GM11168 (cell line): ENCODE data around the gene KIF17.

Source experiments
- in situ Hi-C: fragments of 300-500 bp; cut with MboI; formaldehyde crosslinking; loops from one replicate; pipeline ENCODE4 v1.12.0; 2022; ENCODE audit warnings: low sequenced_read_pairs; ENCODE audit not compliant: unreplicated experiment

KIF17 gene

DNA sequence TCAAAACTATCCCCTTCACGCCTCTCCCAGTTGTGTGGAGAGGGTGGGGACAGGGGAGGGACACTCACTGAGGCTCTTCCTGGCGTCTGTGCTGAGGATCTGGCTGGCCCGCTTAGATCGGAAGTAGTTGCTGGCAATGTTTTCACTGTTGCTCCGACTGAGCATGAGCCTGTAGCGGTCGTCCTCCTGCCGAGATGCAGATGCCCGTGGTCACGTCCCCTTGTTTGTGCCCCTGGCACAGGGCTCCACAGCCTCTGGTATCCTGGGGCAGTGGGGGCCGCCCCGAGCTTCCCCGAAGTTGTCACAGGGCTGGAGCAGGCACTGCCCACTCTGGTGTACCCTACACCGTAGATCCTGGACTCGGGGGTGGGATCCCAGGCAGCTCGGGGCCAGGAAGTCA, 51.7 kb downstream of the KIF17 start:
- in situ Hi-C loops = no loop called here

DNA sequence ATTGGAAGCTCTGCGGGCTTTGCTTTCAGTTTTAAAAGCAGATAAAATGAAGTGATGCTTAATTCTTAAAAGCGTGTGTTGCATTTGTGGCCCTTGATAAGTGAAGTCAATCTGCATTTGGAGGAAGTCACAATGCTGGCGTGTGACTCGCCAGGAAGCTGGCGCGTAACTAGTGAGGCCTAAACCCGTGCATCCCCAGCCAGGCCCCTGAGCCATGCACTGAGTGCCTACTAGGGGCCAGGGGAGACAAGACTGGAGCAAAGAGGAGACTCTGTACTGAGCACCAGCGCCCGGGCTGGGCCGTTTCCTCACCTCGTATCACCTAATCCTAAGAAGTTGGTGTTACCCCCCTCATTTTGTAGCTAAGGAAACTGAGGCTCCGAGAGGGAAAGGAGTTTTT, 52.1 kb downstream of the KIF17 start:
- in situ Hi-C loops = no loop called here

DNA sequence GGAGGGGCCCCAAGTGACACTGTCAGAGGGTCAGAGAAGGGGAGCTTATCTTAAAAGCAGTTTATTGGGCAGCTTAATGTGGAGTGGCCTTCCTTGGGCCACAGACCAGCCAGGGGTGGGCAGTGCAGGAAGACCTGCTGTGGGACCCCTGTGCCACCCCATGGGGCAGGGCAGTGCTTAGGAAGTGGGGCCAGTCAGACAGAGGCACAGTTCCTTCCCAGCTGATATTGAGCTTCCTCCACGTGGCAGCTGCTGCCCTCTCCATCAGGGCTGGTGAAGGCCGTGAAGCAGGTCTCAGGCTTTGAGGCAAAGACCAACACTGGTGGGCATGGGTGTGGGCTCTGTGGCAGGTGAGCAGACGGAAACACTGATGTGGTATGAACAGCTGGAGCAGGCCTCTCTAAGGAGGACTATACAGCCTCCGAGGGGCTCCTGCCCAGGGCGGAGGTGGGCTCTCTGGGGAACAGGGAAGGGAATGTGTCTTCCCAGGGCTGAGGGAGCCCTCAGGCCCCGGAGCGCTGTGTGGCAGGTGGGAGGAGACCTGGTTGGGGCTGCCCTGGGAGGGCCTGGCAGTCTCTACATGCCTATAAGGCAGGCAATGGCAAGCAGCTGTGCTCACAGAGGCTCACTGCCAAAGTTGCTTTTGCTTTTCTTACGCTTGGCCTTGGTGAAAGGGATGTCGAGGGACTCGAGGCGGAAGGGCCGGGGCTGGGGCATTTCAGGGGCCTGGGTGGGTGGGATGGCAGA, 53.7 kb downstream of the KIF17 start:
- in situ Hi-C loops = no loop called here

DNA sequence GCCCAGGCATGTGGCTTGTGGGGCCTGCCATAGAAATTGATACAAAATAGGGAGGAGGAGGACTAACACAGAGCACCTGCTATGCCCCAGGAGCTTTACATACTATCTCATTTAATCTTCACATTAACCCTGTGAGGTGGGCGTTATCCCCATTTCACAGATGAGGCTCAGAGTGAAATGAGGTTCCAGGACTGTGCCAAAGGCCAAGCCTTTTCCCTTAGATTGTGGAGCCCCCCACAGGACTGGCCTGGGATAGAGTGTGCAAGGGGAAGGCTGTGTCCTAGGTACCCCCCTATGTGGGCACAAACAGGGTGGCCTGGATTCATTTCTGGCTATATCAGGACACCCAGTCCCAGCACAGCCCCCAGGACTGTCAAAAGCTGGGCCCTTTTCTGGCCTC, 54.4 kb downstream of the KIF17 start:
- in situ Hi-C loops = no loop called here

DNA sequence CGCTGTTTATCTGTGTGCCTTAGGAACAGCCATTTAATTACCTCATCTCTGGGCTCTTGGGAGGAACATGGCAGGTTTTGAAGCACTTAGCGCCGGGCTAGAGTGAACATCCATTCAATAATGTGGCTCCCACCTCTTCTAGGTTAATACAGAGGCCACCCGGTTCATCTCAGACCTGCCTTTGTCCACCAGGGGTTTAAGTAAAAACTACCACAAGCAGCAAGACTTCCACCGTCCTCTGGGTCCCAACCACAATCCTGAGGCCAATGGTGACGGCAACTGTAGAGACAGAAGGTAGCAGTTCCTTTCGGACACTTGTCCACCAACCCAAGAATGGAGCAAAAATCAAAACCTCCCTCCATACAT, 55.7 kb downstream of the KIF17 start:
- in situ Hi-C loops = no loop called here

DNA sequence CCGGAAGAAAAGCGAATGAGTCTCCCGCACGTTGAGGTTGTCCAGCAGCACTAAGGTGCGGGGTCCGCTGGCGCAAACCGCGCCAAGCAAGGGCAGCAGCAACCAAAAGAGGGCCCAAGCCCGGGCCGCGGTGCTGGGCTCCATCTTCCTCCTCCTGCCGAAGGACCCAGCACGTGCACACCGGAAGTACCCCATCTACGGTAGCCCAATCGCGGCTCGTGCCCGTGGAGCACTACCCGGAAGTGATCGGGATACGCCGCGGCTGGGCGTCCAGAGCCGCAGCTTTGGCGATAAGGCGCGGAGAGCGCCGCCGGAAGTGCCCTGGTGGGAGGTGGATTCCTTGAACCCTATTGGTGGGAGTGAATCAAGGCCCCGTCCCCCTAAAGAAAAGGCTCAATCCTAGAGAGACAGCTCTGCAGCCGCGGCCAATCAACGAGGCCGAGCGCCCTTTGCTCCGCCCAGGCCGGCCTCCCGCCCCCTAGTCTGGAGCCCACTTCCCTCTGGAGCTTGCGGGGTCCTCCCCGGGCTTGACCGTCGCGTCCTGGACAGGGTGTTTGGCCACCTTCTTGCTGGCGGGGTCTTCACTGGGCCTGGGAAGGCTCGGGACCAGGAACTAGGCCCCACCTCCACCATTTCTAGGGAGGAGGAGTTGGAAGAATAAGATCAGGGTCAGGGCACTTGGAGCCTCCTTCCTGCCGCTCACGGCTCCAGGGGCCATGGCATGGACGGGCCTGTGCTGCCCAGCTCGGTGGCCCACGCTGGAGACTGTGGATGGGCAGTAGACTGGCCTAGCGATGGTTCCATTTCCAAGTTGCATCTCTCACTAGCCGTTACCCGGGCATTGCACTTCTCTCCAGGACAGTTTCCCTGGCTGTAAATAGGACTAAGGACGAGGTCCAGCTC, 56.3 kb downstream of the KIF17 start, which contains the start of gene DDOST:
DDOST (minus strand) TSS at position 163 of the 903 bp plus-strand sequence; CDS start at position 144, 19 bp downstream.
- in situ Hi-C loops = no loop called here

DNA sequence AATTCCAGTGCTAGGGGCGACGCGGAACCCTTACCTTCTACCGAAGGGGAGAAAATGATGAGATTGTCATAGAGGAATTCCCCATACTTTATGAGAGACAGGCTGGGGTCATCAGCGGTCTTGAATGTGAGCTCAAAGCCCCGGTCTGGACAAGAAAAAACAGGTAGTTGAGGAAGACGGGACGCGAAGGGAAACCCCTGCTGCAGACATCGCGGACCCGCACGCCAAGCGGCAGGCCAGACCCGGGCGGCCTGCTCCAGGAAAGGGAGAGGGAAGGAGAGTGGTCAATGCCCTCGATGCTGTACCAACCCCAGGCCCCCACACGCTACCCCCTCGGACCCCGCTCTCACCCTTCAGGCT, 57.0 kb downstream of the KIF17 start:
- in situ Hi-C loops = no loop called here

DNA sequence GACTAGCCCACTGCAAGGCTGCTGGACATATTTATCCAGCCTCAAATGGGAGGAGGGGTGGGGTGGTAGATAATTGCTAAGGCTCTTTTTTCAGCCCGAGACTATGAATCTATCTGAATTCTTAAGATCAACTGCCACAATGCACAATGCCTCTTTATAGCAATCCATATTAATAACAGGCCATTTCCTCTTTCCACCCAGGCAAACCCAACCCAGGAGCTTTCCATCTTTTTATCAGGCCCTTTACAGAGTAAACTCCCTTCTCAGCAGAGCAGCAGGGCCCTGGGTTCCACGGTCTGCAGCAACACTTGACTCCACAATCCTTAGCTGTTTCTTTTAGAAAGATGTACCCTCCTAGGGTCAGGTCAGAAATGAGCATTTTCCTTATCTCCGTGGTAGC, 57.4 kb downstream of the KIF17 start:
- in situ Hi-C loops = no loop called here

DNA sequence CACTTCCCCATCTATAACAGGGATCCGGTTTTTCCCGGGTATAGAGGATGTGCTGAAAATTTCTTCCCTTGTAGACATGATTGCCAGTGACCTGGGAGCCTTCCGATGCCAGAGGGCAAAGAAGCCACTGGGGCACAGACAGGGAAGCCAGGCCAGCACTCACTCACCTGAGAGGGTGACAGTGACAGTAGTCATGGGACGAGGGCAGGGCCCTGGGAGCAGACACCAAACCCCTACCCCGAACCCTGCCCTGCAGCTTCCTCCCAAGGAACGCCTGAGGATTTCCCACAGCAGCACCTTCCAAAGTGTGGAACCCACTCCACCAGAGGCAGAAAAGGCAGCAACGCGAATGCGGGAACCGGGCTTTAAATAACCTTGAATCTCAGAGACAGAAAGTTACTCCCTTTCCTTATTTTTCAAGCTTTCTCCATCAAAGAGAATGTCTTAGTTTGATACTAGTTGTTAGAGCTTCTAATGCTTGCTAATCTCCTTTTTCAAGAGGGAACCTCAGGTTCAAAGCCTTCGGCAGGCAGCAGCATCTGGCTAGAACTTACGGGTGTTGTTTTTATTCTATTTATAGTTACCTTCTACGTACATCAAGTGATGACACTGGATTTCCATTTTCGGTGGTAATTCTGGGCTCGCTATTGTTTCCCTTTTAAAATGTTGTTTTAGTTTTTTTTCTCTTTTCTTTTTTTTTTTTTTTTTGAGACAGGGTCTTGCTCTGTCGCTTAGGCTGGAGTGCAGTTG, 59.5 kb downstream of the KIF17 start:
- in situ Hi-C loops = no loop called here

DNA sequence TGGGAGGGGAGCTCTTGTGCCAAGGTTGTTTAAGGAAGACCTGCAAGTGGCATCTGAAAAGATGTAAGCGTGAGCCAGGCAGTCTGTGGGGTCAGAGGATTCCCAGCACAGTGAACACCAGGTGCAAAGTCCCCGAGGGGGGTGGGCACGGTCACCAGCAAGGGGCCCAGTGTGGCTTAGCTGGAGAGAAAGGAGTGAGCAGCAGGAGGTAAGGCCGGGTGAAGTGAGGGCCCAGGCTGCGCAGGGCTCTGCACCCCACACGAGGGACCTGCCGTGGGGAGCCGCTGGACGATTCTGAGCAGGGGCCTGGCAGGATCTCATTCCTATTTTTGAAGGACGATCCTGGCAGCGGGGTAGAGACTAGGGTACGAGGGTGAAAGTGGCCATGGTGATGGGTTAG, 60.8 kb downstream of the KIF17 start:
- in situ Hi-C loops = no loop called here

DNA sequence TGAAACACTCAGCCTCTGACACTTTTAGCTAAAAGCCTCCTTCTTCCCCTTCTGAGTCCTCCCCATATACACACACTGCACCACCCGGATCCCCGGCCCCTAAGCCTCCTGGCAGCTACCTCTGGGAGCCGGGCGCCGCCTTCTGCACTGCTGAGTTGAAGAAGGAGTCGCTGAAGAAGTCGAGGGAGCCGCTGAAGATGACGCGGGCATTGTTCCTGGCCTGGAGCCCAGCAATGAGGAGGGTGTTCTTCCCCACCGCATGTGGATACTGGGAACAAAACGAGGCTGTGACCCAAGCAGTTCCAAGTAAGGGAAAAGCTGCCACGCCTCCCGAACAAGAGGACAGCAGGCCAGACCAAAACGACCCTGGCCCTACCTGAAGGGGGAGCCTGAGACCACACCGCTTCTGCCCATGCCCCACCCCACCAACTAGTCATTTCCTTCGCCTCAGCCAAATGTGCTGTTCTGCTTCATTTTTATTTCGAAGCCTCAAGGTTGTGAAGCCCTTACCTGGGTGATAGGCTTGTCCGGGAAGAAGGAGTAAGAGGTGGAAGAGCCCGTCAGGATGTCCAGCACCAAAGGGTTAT, 63.6 kb downstream of the KIF17 start:
- in situ Hi-C loops = no loop called here

DNA sequence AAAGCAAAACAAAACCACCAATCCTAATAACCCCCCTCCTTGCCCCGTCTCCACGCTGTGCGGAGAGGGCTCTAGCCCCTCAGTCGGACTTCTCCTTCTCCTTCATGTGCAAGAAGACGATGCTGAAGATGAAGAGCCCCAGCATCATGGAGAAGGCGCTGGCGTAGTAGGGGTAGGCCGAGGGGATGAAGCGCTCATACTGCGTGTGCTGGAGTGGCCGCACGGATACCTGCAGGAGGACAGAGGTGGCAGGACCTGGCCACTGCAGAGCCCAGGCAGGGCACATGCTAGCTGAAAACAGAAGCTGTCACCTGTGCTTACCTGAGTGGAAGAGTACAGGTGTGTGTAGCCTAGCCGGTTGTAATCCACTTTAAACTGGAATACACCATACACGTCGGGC, 65.5 kb downstream of the KIF17 start:
- in situ Hi-C loops = no loop called here

DNA sequence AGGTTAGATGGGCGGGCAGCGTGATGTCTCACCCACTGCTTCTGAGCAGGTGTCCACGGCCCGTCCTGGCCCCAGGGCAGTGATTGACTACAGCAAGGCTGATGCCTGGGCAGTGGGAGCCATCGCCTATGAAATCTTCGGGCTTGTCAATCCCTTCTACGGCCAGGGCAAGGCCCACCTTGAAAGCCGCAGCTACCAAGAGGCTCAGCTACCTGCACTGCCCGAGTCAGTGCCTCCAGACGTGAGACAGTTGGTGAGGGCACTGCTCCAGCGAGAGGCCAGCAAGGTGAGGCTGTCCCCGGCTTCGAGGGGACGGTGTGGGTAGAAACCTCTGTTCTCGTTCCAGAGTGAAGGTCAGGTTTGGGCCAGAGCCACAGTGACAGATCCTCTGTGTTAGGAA, 68.9 kb downstream of the KIF17 start:
- in situ Hi-C loops = loop anchor here (10.0 to 25.0 kb wide), 2 partner anchors 74 to 437 kb away; no protein-coding TSS in a partner anchor

DNA sequence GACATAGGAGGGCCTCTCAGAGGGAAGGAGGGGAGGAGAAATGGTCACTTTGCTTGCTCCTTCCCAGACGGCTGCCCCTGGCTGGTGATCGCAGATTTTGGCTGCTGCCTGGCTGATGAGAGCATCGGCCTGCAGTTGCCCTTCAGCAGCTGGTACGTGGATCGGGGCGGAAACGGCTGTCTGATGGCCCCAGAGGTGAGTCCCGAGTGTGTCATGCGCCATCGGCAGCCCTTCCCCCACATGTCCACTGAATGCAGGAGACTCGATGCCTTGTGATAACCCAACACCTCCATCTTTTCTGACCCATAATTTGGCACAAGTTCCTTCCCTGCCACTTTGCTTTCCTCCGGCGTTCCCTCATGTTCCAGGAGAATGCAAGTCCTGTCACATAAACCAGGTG, 69.4 kb downstream of the KIF17 start:
- in situ Hi-C loops = loop anchor here (10.0 to 25.0 kb wide), 2 partner anchors 74 to 436 kb away; no protein-coding TSS in a partner anchor

DNA sequence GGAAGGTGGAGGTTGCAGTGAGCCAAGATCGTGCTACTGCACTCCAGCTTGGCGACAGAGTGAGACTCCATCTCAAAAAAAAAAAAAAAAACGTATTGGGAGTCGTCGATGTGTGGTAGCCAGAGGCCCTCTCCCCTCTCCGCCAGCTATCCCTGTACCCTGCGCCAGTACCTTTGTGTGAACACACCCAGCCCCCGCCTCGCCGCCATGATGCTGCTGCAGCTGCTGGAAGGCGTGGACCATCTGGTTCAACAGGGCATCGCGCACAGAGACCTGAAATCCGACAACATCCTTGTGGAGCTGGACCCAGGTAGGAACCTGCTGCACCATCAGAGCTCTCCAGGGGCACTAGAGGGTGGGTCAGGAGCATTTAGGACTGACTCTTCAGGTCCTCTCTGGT, 72.4 kb downstream of the KIF17 start:
- in situ Hi-C loops = loop anchor here (10.0 to 25.0 kb wide), 2 partner anchors 71 to 433 kb away; no protein-coding TSS in a partner anchor

DNA sequence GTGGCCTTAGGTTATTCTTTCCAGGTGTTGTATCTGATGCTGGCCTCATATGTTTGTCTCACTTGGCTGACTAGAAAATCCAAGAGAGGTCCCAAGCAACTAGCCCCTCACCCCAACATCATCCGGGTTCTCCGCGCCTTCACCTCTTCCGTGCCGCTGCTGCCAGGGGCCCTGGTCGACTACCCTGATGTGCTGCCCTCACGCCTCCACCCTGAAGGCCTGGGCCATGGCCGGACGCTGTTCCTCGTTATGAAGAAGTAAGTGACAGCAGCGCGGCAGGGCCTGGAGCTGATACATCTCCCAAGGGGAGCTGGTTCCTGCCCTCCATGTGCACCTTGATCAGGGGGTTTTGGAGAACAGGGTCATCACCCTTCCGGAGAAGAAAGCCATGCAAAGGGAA, 73.4 kb downstream of the KIF17 start:
- in situ Hi-C loops = loop anchor here (5.0 to 25.0 kb wide), 3 partner anchors 70 to 432 kb away; no protein-coding TSS in a partner anchor

DNA sequence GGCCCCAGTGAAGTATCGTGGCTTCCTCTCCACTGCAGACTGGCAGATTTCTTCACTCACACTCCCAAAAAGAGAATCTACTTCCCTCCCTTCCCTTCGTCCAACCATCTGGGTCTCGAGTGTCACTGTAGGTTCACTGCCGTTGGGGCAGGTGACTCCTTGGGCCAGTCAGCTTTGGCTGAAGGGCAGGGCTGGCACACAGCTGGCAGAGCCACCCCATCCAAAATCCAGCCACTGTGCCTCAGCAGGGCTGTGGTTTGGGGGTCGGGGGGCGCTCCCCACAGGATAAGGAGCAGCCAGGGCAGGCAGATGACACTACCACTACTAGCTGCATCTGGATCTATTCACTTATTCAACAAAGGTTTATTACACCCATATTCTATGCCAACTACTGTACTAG, 74.7 kb downstream of the KIF17 start:
- in situ Hi-C loops = loop anchor here (5.0 to 25.0 kb wide), 3 partner anchors 68 to 431 kb away; no protein-coding TSS in a partner anchor

DNA sequence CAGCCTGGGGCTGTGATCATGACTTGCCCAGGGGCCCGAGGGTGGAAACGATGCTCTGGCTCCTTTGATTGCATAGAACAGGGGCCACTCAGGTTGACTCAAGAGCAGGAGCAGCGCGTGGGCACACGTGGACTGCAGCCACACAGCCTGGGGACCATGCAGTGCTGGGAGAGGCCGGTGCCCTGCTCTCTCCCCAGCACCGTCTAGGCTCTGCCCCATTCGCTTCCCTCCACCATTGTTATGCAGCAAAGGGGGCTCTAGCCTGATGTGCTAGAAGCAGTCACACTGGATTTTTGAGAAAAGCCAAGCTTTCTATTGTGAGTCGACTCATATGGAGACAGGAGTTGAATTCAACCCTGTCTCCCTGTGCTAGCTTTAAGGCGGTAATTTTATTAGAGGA, 75.8 kb downstream of the KIF17 start:
- in situ Hi-C loops = loop anchor here (5.0 to 25.0 kb wide), 3 partner anchors 67 to 430 kb away; no protein-coding TSS in a partner anchor

DNA sequence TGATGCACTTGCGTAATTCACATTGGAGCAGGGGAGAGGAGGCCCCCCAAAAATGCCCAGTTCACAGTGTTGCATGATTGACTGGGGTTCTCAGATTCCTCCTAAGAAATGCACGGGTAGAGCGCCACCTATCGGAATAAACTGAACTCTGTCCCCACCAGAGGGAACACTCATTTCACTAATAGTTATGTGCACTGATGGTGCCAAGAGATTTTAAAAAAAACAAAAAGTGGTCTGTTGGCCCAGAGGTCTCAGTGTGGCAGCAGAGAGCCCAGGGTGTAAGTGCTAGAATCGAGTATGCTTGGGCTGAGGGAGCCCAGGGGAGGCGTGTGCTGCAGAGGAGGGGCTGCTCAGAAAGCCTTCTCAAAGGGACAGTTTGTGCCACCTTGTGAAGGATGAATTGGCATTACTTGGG, 77.6 kb downstream of the KIF17 start:
- in situ Hi-C loops = loop anchor here (5.0 to 25.0 kb wide), 3 partner anchors 65 to 428 kb away; no protein-coding TSS in a partner anchor
